Stimulated activated CD8-positive, alpha-beta memory T cell treated with anti-CD3 and anti-CD28 coated beads, Interleukin-2, amount 100 ng/mL, for 1 hour (primary cell): ENCODE data around the gene ANKFN1.

Experiments
- DNase-seq, 2 donors: peaks; one replicate each; pipeline ENCODE4 v3.0.0-alpha.2; 2020; ENCODE audit warnings: low read depth in 2 of 2

The ANKFN1 gene

DNA sequence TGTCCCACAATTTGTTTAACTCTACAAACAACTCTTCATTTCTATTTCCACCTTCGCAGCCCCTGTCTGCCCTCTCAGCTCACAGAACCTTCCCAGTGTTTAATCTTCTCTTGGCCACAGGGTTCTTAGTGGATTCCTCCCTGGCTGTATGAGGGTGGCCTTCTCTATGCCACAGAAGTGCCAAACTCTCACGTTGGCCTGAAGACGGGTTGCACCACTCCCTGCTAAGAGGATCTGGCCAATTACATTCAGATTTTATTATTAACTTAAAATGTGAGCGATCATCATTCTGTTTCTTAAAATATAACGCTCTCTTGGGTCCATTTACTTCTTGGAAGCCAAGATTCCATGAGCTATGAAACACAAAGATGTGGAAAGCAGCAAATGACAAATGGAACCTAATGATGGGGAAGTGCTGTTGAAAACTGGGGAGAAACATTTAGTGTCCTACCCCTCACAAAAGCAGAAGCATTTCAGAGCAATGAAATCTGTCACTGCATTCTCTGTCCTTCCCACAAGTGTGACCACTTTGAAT is 348.9 kb downstream of the ANKFN1 start:
- no peak for DNase-seq

DNA sequence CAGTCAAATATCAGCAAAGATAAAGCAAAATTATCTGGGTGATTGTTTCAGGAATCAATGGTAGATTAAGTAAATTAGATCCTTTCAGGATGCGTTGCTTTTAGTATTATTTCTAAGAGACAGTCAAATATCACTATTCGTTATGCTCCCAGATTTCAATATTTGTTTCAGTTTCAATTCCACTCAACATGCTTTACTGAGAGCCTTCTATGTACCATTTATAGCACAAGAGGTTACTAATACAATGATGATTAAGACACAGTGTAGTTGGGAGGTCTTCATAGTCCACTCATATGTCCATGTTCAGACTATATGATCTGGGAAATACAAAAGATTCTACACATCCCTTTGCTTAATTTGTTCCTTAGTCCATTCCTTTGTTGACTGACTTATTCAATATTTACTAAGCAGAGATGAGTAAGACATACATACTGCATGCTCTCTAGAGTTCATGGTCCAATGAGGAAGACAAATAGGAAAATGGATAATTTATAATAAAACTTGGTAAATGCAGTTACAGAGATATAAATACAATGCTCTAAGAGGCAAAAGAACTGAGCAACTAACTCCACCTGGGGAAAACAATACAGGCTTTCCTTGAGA is 352.0 kb downstream of the ANKFN1 start:
- DNase-seq = no peak

DNA sequence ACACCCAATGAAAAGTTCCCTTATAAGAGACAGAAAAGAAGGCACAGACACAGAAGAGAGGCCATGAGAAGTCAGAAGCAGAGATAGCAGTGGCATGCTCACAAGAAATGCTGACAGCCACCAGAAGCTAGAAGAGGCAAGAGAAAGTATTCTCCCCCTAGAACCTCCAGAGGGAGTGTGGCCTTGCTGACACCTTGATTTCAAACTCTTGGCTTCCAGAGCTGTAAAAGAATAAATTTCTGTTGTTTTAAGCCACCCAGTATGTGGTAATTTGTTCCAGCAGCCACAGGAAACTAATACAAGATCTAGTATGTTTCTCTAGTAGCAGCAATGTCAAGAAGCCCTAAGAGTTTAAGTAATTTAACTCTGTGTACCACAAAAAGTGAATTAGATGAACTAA is 353.1 kb downstream of the ANKFN1 start:
- no peak for DNase-seq

DNA sequence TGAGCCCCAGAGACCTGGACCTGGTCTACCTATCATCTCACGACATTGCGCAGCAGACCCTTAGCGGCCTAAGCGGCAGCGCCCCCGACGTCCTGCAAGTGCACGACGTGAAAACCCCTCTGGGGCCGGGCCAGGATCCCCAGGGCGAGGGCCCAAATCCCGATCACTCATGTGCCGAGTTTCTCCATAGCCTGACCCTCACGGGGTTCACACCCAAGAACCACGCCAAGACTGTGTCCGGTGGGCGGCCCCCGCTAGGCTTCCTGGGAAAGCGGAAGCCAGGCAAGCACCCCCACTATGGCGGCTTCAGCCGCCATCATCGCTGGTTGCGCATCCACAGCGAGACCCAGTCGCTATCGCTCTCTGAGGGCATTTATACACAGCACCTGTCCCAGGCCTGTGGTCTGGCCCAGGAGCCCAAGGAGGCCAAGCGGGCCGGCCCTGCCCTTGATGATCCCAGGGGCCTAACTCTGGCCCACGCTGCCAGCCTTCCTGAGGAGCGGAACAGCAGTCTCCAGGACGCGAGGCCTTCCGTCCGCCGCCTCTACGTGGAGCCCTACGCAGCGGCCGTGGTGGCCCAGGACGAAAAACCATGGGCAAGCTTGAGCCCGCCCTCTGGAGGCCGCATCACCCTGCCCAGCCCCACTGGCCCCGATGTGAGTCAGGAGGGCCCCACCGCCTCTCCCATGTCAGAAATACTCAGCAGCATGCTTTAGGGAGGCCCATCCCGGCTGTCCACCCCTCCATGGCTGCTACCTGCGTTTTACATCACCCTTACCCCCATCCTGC is 357.5 kb downstream of the ANKFN1 start:
- DNase-seq = no peak

DNA sequence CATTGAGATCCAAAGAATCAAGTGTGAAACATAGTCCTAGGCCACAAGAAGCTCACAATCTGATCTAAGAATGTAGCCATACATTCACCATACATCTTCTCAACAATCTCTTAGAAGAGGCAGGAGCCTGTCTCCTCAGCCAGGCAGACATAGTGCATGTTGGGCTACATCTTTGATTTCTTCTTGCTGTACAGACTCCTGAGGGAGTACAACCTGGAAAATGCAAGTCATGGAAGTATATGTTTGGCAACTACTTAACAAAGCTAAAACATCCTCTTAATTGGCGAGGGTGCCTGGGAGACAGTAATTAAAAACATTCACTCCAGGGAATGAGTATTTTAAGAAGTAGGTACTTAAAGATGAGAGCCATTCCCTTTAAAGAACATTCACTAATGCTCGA is 361.0 kb downstream of the ANKFN1 start:
- no peak for DNase-seq

DNA sequence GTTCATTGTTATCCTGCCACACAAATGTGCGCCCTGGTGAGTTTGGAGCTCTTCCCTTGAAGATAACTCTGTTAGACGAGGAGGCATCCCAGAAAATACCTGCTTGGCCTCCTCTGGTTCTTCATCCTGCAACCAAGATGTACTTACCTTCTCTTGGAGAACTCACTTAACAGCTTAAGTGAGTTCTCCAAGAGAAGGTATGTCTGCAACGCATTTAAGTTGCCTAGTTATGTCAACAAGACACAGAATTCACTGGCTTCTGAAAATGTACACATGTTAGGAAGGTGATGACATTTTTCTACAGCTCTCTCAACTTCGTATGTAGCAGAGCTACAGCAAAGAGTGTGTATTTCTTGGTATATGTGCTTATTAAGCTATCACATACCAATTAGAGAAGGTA is 361.6 kb downstream of the ANKFN1 start:
- no peak for DNase-seq

DNA sequence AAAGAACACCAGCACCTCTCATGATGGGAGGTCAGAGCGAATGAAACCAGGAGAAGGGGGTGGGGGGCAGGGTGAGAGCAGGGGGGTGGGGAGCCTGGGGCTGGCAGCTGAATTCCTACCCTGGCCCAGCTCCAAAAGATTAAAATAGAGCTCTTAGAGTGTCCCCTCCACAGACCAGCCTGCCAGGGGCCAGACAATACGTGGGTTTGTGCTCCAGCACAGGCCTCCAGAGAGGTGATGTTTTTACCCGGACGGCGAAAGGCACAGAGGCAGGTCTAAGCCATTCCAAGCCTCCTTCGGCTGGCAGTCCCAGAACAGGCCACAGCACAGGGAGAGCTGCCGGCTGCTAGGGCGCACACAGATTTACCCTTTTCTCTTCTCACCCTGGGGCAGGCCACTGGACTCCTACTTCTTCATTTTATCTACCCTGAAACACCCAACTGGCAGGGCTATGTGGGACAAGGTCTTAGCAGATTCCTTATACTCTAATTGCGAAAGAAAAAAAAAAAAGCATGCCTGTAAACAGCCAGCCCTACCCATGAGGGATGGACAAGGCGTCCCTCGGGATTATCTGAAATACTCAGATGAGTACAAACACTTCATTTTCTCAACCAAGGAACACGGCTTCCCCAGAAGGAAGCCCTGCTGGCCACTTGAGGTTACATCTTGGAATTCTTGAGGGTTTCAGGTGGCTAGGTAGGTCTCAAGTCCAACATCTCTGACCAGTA is 368.3 kb downstream of the ANKFN1 start:
- DNase-seq = no peak

DNA sequence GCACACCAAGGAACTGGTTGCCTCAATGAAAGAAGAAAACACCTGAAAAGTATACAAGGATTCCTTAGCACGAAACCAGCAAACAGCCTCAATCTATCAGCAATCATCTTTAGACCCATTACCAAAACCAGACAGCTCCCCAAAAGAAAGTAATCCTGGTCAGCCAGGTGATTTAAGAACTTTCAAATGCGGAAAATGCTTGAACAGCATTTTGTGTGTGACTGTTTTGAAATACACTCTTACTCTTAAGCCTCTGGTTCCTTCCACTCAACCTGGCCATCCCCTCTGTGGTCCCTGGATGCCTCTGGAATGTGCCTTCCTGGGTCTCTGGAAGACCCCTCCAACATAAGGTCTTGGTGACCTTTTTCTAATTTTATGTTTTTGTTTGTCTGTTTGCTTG is 369.8 kb downstream of the ANKFN1 start:
- DNase-seq = no peak

DNA sequence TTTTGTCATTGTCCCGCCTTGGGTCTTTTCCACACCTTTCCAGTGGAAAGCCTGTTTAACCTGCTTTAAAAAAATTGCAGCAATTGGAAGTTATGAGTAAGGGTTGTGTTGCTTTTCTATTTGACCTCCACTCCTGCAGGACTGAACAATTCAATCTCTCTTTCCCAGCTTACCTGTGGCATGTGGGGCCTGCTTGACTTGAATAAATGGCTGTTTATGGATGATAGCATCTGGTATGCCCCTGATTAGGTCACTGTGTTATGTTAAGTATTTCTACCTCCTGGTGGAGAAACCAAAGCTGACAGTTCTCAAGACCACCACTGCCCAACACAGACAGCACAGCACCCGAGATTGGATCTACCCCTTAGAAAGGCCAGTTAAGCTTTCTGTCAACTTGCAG is 375.4 kb downstream of the ANKFN1 start:
- DNase-seq = no peak

DNA sequence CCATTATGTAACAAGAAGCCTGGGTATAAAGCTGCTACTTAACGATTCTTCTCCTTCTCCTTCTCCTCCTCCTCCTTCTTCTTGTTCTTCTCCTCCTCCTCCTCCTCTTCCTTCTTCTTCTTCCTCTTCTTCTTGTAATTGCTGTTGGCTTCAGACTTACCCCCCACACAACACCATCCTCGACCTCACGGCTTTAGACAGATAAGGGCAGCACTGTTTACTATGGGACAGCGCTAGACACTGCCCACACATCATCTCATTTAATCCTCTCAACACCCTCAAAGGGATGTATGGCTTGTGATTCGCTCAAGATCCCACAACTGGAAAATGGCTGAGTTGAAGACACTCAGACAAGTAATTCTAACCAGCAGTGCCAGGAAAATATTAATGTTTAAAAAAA is 379.7 kb downstream of the ANKFN1 start:
- DNase-seq = no peak

DNA sequence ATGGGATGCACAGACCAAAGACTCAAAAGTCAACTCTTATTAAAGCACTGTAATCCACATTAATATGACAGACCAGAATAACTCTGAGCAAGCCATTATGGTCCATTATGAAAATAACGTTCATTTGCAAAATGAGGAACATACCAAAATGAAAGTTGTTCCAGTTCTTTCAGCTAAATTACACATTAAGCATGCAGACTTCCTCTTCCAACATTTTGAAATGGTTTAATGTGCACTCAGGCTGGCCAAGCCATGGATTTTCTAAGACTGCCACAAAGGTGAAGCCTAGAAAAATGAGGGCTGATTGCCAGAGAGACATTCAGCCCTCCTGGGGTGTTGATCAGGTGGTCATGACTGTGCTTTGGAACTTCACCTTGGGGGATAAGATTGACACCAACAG is 383.5 kb downstream of the ANKFN1 start:
- no peak for DNase-seq

DNA sequence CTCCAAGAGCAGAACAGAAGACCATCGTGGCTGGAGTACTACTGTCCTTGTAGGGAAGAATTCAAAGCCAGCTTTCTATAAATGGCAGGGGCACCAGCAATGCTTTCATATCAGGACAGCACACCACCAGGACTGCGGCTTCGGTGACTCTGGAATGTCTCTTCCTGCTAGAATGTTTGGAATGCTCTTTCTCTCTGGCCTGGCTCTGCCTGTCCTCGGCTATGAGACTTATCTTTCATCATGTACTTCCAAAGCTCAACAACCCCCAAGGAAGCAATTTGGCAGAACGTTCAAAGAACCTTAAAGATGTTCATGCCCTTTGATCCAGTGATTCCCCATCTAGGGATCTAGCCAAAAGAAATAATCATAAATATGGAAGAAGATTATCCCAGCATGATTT is 387.6 kb downstream of the ANKFN1 start:
- DNase-seq = no peak

DNA sequence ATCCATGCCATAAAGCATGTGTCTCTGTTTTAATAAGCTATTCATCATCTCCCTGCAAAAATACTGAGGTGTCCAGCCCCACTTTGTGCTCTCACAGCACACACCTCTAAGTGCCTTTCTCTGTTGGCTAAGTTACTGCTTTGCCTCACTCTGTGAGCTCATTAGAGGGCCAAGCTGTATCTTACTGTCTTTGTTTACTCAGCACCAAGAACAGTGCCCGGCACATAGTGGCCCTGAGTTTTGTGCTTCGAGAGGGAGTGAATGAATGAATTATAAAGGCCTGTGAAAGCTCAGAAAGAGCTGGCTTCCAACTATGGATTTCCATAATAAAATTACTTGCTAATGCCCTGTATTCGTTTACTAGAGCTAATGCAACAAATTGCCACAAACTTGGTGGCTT is 390.0 kb downstream of the ANKFN1 start:
- no peak for DNase-seq

DNA sequence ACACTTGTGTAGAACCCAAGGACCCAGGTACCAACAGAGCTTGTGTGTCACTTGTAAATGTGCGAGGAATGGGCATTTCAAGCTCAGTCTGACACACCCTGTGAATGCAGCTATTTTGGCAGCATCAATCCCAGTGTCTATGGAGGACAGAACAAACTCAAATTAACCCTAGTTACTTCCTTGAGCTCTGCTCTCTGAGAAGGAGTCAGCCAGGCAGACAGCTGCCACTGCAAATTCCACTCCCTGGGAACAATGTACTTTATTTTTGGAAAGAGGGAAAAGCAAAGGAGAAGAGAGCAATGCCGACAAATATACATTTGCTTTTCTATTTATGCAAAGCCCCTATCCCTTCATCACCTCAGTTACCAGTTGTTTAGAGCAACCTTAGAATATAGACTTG is 391.8 kb downstream of the ANKFN1 start:
- no peak for DNase-seq

DNA sequence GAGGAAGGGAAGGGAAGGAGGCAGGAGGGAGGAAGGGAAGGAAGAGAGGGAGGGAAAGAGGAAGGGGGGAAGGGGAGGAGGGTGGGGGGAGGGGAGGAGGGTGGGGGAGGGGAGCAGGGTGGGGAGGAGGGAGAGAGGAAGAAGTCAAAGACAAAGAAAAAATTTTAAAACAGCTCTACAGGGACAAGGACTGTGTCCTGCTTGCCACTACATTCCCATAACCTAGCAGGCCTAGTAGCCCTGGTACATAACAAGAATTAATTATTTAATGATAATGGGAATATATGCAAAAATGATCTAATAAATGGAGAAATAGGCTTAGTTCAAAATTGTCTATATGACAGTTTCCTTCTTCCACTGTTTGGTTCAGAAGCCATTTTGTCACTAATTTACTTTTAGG is 392.7 kb downstream of the ANKFN1 start:
- no peak for DNase-seq

DNA sequence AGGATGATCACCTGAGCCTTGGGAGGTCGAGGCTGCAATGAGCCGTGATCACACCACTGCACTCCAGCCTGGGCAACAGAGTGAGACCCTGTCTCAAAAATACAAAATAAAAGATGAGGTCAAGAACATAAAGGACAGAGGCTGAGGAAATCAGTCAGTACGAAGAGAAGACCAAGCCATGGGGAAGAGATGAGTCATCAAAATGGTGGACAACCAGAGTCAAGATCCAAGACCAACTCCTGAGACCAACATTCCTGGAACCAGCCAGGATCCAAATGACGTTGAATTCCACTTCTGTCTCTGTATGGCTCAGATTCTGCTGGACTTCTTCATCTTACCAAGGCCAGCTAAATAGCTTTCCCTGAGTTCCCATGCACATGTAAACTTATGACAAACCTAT is 395.4 kb downstream of the ANKFN1 start:
- DNase-seq = no peak

DNA sequence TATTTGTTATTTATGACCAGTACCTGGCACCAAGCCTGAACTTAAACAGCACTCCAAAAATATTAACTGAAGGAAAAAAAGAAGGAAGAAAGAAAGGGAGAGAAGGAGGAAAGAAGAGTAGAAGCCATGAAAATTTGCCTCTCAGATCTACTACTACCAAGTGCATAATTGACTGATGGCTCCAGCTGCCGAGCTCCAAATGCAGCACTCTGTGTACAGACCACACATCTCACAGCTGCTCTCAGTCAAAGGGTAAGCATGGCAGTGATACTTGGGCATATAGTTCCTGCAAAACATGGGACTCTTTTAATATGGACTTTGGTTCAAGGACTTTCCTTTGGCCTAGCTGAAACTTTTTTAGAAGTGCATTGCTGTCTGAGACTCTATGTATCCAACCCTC is 396.2 kb downstream of the ANKFN1 start:
- no peak for DNase-seq

DNA sequence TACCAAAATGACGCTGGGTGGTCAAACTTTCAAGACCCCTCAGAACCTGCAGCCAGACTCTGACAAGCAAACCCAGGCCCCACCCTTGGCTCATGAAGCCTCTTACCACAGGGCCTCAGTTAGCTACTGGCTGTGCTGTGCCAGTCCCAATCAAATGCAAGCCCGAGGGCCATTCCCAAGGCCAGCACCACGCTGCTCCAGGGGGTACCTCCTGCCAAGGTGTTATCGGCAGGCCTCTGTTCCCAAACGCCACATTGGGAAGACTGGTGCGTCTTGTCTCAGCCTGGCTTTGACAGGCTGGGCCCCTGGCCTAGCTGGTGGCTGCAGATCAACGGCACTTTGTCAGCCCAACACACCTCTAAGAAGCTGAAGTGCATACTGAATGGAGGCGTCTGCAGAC is 404.4 kb downstream of the ANKFN1 start:
- no peak for DNase-seq

DNA sequence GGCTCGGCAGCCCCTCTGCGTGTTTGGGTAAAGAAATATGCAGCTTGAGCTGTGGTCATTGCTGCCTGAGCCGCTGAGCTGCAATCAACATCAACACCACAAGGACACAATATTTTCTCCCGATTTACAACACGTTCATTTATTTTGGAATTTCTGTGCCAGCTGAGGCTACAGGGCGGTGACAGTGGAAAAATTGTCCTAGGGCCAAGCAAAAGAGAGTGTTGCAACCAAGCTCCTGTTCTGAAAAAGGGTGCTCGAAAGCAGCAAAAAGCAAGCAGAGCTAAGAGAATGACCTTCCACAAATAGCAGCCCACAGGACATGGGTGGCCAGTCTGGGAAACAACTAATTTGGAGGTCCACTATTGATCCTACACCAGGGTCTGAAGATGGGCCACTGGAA is 404.8 kb downstream of the ANKFN1 start:
- no peak for DNase-seq
